B cell (primary cell): ENCODE data around the gene MED27. TPM values are rescaled to one million over a fixed set of nuclear protein-coding genes. Genes with fewer than 3 reads are reported as not detected.

ENCODE experiments used
- ATAC-seq: fragments of 200-7000 bp; cut with Tn5 transposase; one replicate; pipeline ENCODE4 v1.10.0; 2021; ENCODE audit warnings: low read depth, mild to moderate bottlenecking, moderate number of reproducible peaks, moderate library complexity
- CTCF ChIA-PET: fragments of 350-600 bp; sonication (Branson Sonifier 250); formaldehyde crosslinking; loops from one replicate; lab custom pipeline; 2021; ENCODE audit warnings: antibody characterized with exemption, inconsistent platforms; lab: Charles Lee
- POLR2A ChIA-PET: fragments of 350-600 bp; sonication (Branson Sonifier 250); formaldehyde crosslinking; loops from one replicate; lab custom pipeline; 2021; ENCODE audit warnings: antibody characterized with exemption; lab: Charles Lee
- DNase-seq: peaks from one replicate; pipeline ENCODE4 v3.0.0; 2013
- H2AFZ ChIP-seq: 2 replicates; pipeline ENCODE4 v1.6.1; 2012; ENCODE audit warnings: mild to moderate bottlenecking, low read depth, low read length; ENCODE audit not compliant: insufficient read depth, poor library complexity, severe bottlenecking
- H3K27ac ChIP-seq, 2 donors: 1 replicate in 1 of 2; 2 replicates in 1 of 2; pipeline ENCODE4 v1.5.1; 2012 to 2013; ENCODE audit warnings: low read length in 2 of 2, mild to moderate bottlenecking in 2 of 2, moderate library complexity in 1 of 2
- H3K27me3 ChIP-seq, 4 experiments: fragments of 200-600 bp in 1 of 4; sonication (generic) in 1 of 4; replicated peaks in 1 of 4; 1 replicate in 2 of 4; 2 replicates in 2 of 4; pipeline versions ENCODE4 v1.6.1 to v1.7.0; 2013 to 2016; ENCODE audit warnings: low read length in 3 of 4, mild to moderate bottlenecking in 2 of 4, mixed read lengths in 1 of 4, moderate library complexity in 1 of 4; ENCODE audit not compliant: insufficient read depth in 4 of 4, control insufficient read depth in 3 of 4; ENCODE audit errors: control extremely low read depth in 1 of 4
- H3K36me3 ChIP-seq, 2 experiments: replicated peaks in 1 of 2; 1 replicate in 1 of 2; 2 replicates in 1 of 2; pipeline versions ENCODE4 v1.6.1 to v1.7.1; 2013; ENCODE audit warnings: low read length in 1 of 2; ENCODE audit not compliant: insufficient read depth in 2 of 2, control insufficient read depth in 1 of 2; ENCODE audit errors: control extremely low read depth in 1 of 2, extremely low read depth in 1 of 2
- H3K4me1 ChIP-seq, 2 donors: fragments of 200-600 bp in 1 of 2; sonication (generic) in 1 of 2; 1 replicate in 1 of 2; 2 replicates in 1 of 2; pipeline versions ENCODE4 v1.5.1 to v1.6.1; 2013 to 2017; ENCODE audit warnings: low read length in 2 of 2; ENCODE audit not compliant: control insufficient read depth in 2 of 2, insufficient read depth in 2 of 2
- H3K4me2 ChIP-seq: replicated peaks from 2 replicates; pipeline ENCODE3; 2012; ENCODE audit warnings: mild to moderate bottlenecking, low read depth, low read length; ENCODE audit not compliant: poor library complexity, severe bottlenecking
- H3K4me3 ChIP-seq, 5 experiments: fragments of 200-600 bp in 1 of 5; sonication (generic) in 1 of 5; 1 replicate in 3 of 5; 2 replicates in 2 of 5; pipeline versions ENCODE4 v1.5.1 to v1.7.0; 2011 to 2016; ENCODE audit warnings: low read length in 4 of 5, mild to moderate bottlenecking in 4 of 5, low read depth in 2 of 5, control low read depth in 1 of 5, moderate library complexity in 1 of 5; ENCODE audit not compliant: insufficient read depth in 1 of 5; ENCODE audit errors: control extremely low read depth in 1 of 5, extremely low read depth in 1 of 5
- H3K79me2 ChIP-seq: fragments of 200-600 bp; sonication (generic); one replicate; pipeline ENCODE4 v1.6.0; 2016; ENCODE audit warnings: low read length; ENCODE audit not compliant: control insufficient read depth, insufficient read depth
- H3K9ac ChIP-seq: fragments of 200-600 bp; sonication (generic); 2 replicates; pipeline ENCODE4 v1.6.1; 2017; ENCODE audit warnings: mild to moderate bottlenecking, low read length, moderate library complexity
- H3K9me3 ChIP-seq, 3 donors: one replicate each; pipeline versions ENCODE4 v1.6.1 to v1.7.1; 2013; ENCODE audit warnings: low read length in 2 of 3; ENCODE audit not compliant: control insufficient read depth in 2 of 3, insufficient read depth in 1 of 3; ENCODE audit errors: control extremely low read depth in 1 of 3
- H4K20me1 ChIP-seq: 2 replicates; pipeline ENCODE4 v1.6.0; 2012; ENCODE audit warnings: mild to moderate bottlenecking, low read length; ENCODE audit not compliant: insufficient read depth, control insufficient read depth, poor library complexity, severe bottlenecking
- H3K27ac Mint-ChIP-seq: one replicate; pipeline ENCODE4 v1.8.0; 2021; ENCODE audit warnings: mixed read lengths
- H3K27me3 Mint-ChIP-seq: one replicate; pipeline ENCODE4 v1.8.0; 2021; ENCODE audit warnings: mixed read lengths
- H3K4me1 Mint-ChIP-seq: one replicate; pipeline ENCODE4 v1.8.0; 2021; ENCODE audit warnings: mixed read lengths
- H3K4me3 Mint-ChIP-seq: one replicate; pipeline ENCODE4 v1.8.0; 2021; ENCODE audit warnings: mixed read lengths
- H3K9me3 Mint-ChIP-seq: one replicate; pipeline ENCODE4 v1.8.0; 2022; ENCODE audit warnings: mixed read lengths; ENCODE audit not compliant: insufficient read depth
- EZH2 ChIP-seq: IDR thresholded peaks from 2 replicates; pipeline ENCODE4 v1.6.1; 2012; ENCODE audit warnings: borderline replicate concordance, low read depth, mild to moderate bottlenecking, moderate library complexity, low read length; ENCODE audit not compliant: insufficient read depth, poor library complexity, severe bottlenecking
- WGBS: methylation state at CpG from one replicate; pipeline ENCODE4 v1.1.5; 2013; ENCODE audit warnings: missing lambda C conversion rate; ENCODE audit not compliant: insufficient coverage; 5-methylcytosine and 5-hydroxymethylcytosine counted together
- intact Hi-C: fragments of 100-400 bp; cut with micrococcal nuclease; formaldehyde crosslinking; loops from one replicate; pipeline ENCODE4 v1.10.0; 2022
- polyA plus RNA-seq: library from polyadenylated mRNA; depleted of rRNA; stranded (reverse); fragments of >200 nt; gene quantifications from 2 replicates; pipeline ENCODE4 v1.2.3, GENCODE V29; 2012
- total RNA-seq, 2 donors: library from RNA; stranded (reverse); fragments of 120-200 nt in 1 of 2; gene quantifications; 1 replicate in 1 of 2; 2 replicates in 1 of 2; pipeline versions ENCODE4 v1.2.3 to v1.2.4, GENCODE V29; 2013 to 2022
- TF ChIP-seq, protein P1 (sequence below): fragments of 200-600 bp; IDR thresholded peaks from one replicate; pipeline ENCODE4 v1.8.0; 2022; ENCODE audit warnings: antibody characterized with exemption, mild to moderate bottlenecking

Gene MED27
- total and polyA plus RNA-seq, 2 donors (not counting 1 experiment from before 2014, with no cell fraction given) = 17.4 to 17.7 TPM

DNA sequence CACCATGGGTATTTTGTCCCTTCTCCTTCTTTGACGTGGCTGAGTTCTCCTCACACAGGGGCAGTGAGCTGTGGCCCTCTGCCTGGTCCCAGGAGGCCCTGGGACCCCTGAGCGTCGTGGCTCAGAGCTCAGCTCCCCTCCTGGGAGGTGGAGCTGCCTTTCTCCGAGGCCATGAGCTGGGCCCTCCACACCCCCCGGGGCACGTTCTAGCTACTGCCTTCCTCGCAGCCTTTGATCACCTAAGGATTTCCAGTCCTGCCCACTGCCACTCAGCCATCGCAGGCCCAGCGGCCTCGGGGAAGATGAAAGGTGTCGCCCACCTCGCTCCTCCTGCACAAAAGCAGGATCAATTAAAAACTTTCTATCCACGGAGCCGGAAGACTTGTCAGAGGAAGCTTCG lies 244.9 kb downstream of the MED27 start:
- Histone ChIP-seq H3K9ac (no peak overlapping the region), H3K27ac (no peak overlapping the region), H3K27me3 (peaks cover 0 to 11% (median 0%) of the 10 kb centered on the region in 4 experiments), H3K4me1 (no peaks in the 10 kb centered on the region), H3K36me3 (no peaks in the 10 kb centered on the region), H3K79me2 (no peaks in the 10 kb centered on the region), H3K9me3 (peaks cover 0 to 37% (median 12%) of the 10 kb centered on the region in 3 donors), H3K4me2 (no peak overlapping the region), H3K4me3 (no peak overlapping the region), H4K20me1 (no peaks in the 10 kb centered on the region), H2AFZ (no peak overlapping the region)
- H3K27me3 Mint-ChIP-seq = peaks cover 12% of the 10 kb centered on the region
- intact Hi-C loops = no loop called here
- TF ChIP-seq, protein P1, sequence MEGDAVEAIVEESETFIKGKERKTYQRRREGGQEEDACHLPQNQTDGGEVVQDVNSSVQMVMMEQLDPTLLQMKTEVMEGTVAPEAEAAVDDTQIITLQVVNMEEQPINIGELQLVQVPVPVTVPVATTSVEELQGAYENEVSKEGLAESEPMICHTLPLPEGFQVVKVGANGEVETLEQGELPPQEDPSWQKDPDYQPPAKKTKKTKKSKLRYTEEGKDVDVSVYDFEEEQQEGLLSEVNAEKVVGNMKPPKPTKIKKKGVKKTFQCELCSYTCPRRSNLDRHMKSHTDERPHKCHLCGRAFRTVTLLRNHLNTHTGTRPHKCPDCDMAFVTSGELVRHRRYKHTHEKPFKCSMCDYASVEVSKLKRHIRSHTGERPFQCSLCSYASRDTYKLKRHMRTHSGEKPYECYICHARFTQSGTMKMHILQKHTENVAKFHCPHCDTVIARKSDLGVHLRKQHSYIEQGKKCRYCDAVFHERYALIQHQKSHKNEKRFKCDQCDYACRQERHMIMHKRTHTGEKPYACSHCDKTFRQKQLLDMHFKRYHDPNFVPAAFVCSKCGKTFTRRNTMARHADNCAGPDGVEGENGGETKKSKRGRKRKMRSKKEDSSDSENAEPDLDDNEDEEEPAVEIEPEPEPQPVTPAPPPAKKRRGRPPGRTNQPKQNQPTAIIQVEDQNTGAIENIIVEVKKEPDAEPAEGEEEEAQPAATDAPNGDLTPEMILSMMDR = no peak
- no peak for TF ChIP-seq EZH2
- 65% methylated on average over 15 of the region's 15 CpGs for WGBS
- POLR2A ChIA-PET = no interaction called here
- CTCF ChIA-PET = no interaction called here
- H3K27ac Mint-ChIP-seq = no peak overlapping the region
- no peak overlapping the region for H3K4me3 Mint-ChIP-seq
- ATAC-seq (no peak), DNase-seq (no peak)
- H3K9me3 Mint-ChIP-seq = peaks cover 4% of the 10 kb centered on the region
- H3K4me1 Mint-ChIP-seq = no peaks in the 10 kb centered on the region

DNA sequence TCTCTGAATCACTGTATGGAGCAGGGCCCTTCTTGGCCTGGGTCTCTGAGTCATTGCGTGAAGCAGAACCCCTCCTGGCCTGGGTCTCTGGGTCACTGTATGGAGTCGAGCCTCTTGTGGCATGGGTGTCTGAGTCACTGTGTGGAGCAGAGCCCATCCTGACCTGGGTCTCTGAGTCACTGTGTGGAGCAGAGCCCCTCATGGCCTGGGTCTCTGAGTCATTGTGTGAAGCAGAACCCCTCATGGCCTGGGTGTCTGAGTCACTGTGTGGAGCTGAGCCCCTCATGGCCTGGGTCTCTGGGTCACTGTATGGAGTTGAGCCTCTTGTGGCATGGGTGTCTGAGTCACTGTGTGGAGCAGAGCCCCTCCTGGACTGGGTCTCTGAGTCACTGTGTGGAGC lies 245.8 kb downstream of the MED27 start:
- H3K4me1 ChIP-seq = no peaks in the 10 kb centered on the region
- intact Hi-C loops = no loop called here
- no peaks in the 10 kb centered on the region for H3K79me2 ChIP-seq
- Mint-ChIP-seq H3K4me3 (no peak overlapping the region), H3K9me3 (peaks cover 4% of the 10 kb centered on the region), H3K27me3 (peaks cover 18% of the 10 kb centered on the region), H3K4me1 (no peaks in the 10 kb centered on the region), H3K27ac (no peak overlapping the region)
- H3K36me3 ChIP-seq = no peaks in the 10 kb centered on the region
- no peak overlapping the region for H3K4me3 ChIP-seq
- peaks cover 0 to 11% (median 0%) of the 10 kb centered on the region in 4 experiments for H3K27me3 ChIP-seq
- 88% methylated on average over 2 of the region's 2 CpGs for WGBS
- H4K20me1 ChIP-seq = no peaks in the 10 kb centered on the region
- TF ChIP-seq, protein P1 = no peak
- no peak for TF ChIP-seq EZH2
- ATAC-seq (no peak), DNase-seq (no peak)
- ChIA-PET CTCF (no interaction called here), POLR2A (no interaction called here)
- H3K4me2 ChIP-seq = no peak overlapping the region
- no peak overlapping the region for H3K27ac ChIP-seq
- peaks cover 0 to 37% (median 12%) of the 10 kb centered on the region in 3 donors for H3K9me3 ChIP-seq
- no peak overlapping the region for H2AFZ ChIP-seq
- no peak overlapping the region for H3K9ac ChIP-seq
